ENCODE measurements around the gene SNCG.

Gene SNCG

GRCh38 chr10:86965986-86966654 lies 7.7 kb downstream of the SNCG start:
- Histone ChIP-seq H3K79me2 (ENCODE audit: low read length) (no peaks in the 10 kb centered on the region), H3K27me3 (replicated peaks; ENCODE audit: insufficient read depth, low read length) (no peaks in the 10 kb centered on the region), H3K4me2 (ENCODE audit: low read depth, low read length) (no peak overlapping the region), H3K9ac (ENCODE audit: low read length) (no peak overlapping the region), H4K20me1 (ENCODE audit: insufficient read depth, low read length) (no peaks in the 10 kb centered on the region), H3K4me3 (ENCODE audit: low read length) (no peak overlapping the region), H3K9me2 (replicated peaks; ENCODE audit: insufficient read depth, low read length) (no peaks in the 10 kb centered on the region), H3F3A (ENCODE audit: insufficient read depth, low read length) (no peaks in the 10 kb centered on the region), H3K36me3 (replicated peaks; ENCODE audit: insufficient read depth, low read length) (no peaks in the 10 kb centered on the region), H3K27ac (ENCODE audit: low read length) (no peak overlapping the region), H3K9me3 (replicated peaks; ENCODE audit: insufficient read depth, low read length) (no peaks in the 10 kb centered on the region), H2AFZ (ENCODE audit: low read length) (0 out of 2 replicates have a peak overlapping the region, but pooled peaks have one; percentile 20), H3K4me1 (ENCODE audit: low read length) (no peaks in the 10 kb centered on the region)
- TF ChIP-seq EZH2 (optimal IDR thresholded peaks at IDR 0.05; ENCODE audit: low read depth, low read length), result no peak
- no peak for TF ChIP-seq CTCF (IDR thresholded peaks at IDR 0.05; ENCODE audit: low read length)
- TF ChIP-seq EZH2phosphoT487 (IDR thresholded peaks at IDR 0.05; ENCODE audit: low read length), result no peak
- DNase-seq, result no peak

DNA sequence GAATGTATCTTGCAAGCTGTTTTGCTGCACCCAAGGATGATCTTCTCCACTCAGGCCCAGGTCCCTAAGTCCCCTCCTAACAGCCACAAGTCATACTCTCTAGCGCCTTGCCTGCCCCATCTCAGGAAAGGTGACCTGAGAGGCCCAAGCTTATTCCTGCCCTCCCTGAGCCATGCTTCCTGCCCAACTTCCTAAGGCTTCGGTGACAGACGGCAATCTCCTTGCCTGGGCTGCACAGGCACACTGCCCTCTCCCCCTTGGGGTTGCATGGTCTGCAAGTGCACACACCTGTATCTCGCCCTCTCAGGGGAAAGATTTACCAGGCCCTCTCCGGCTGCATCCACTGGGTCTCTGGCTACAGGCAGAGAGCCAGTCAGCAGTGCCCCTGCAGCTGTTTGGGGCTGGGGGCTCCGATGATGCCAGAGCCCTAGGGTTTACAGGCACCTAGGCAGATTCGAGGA lies 9.1 kb downstream of the SNCG start:
- Histone ChIP-seq H3K36me3 (replicated peaks; ENCODE audit: insufficient read depth, low read length) (no peaks in the 10 kb centered on the region), H3F3A (ENCODE audit: insufficient read depth, low read length) (no peaks in the 10 kb centered on the region), H3K4me3 (ENCODE audit: low read length) (no peak overlapping the region), H3K9ac (ENCODE audit: low read length) (no peak overlapping the region), H3K27me3 (replicated peaks; ENCODE audit: insufficient read depth, low read length) (no peaks in the 10 kb centered on the region), H3K4me2 (ENCODE audit: low read depth, low read length) (no peak overlapping the region), H3K9me2 (replicated peaks; ENCODE audit: insufficient read depth, low read length) (no peaks in the 10 kb centered on the region), H3K4me1 (ENCODE audit: low read length) (no peaks in the 10 kb centered on the region), H3K9me3 (replicated peaks; ENCODE audit: insufficient read depth, low read length) (no peaks in the 10 kb centered on the region), H3K27ac (ENCODE audit: low read length) (no peak overlapping the region), H2AFZ (ENCODE audit: low read length) (no peak overlapping the region), H4K20me1 (ENCODE audit: insufficient read depth, low read length) (no peaks in the 10 kb centered on the region), H3K79me2 (ENCODE audit: low read length) (no peaks in the 10 kb centered on the region)
- TF ChIP-seq EZH2phosphoT487 (IDR thresholded peaks at IDR 0.05; ENCODE audit: low read length), result no peak
- no peak for TF ChIP-seq CTCF (IDR thresholded peaks at IDR 0.05; ENCODE audit: low read length)
- no peak for TF ChIP-seq EZH2 (optimal IDR thresholded peaks at IDR 0.05; ENCODE audit: low read depth, low read length)
- no peak for DNase-seq

DNA sequence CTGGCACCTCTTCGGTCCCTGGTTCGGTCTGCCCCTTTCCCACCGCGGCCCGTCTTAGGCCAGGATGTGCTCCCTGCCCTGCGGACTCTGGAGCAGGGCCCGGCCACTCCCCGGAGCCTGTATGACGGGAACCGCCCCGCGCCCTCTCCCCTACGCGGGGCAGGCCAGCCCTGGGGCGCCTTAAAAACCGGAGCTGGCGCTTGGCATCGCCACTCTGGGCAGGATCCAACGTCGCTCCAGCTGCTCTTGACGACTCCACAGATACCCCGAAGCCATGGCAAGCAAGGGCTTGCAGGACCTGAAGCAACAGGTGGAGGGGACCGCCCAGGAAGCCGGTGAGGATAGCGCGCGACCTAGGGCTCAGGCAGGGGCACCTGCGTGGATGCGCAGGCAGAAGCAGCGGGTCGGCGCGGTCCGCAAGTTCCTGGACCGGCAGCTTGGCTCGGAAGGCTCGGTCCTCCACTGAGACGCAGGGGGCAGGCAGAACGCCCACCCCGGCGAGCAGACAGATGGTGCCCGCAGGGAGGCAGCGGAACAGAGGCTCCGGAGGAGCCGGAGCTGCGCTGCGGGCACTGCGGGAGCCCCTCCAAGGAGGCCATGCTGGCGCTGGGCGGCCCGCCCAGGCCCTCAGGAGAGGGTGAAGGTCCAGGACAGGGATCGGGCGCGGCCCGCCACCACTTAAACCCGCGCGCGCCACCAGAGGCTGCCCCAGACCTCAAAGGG lies 10.0 kb downstream of the SNCG start, which contains the start of gene ADIRF:
Gene ADIRF, plus strand, starts transcription at position 212 of the 723 bp plus-strand sequence. Its CDS starts 63 bp downstream, at position 275.
- Histone ChIP-seq H3K79me2 (ENCODE audit: low read length) (no peaks in the 10 kb centered on the region), H3K4me1 (ENCODE audit: low read length) (no peaks in the 10 kb centered on the region), H3K4me2 (ENCODE audit: low read depth, low read length) (no peak within 1 kb of the TSS), H3K9ac (ENCODE audit: low read length) (no peak within 1 kb of the TSS), H2AFZ (ENCODE audit: low read length) (no peak within 1 kb of the TSS), H3K36me3 (replicated peaks; ENCODE audit: insufficient read depth, low read length) (no peaks in the 10 kb centered on the region), H3F3A (ENCODE audit: insufficient read depth, low read length) (no peaks in the 10 kb centered on the region), H3K9me3 (replicated peaks; ENCODE audit: insufficient read depth, low read length) (no peaks in the 10 kb centered on the region), H4K20me1 (ENCODE audit: insufficient read depth, low read length) (no peaks in the 10 kb centered on the region), H3K9me2 (replicated peaks; ENCODE audit: insufficient read depth, low read length) (no peaks in the 10 kb centered on the region), H3K27me3 (replicated peaks; ENCODE audit: insufficient read depth, low read length) (no peaks in the 10 kb centered on the region), H3K4me3 (ENCODE audit: low read length) (no peak within 1 kb of the TSS), H3K27ac (ENCODE audit: low read length) (no peak within 1 kb of the TSS)
- no peak for DNase-seq
- TF ChIP-seq EZH2 (optimal IDR thresholded peaks at IDR 0.05; ENCODE audit: low read depth, low read length) (no peak), CTCF (IDR thresholded peaks at IDR 0.05; ENCODE audit: low read length) (no peak), EZH2phosphoT487 (IDR thresholded peaks at IDR 0.05; ENCODE audit: low read length) (no peak)

Measured in MM.1S (cell line).